Mesendoderm (in vitro differentiated cells): ENCODE results near the gene EIF5B.
"Not testable (repeated sequence)": the region's sequence is repeated elsewhere in the genome, so short reads cannot be mapped to it uniquely, and the experiment has no call there.

Experiments
- DNase-seq: peaks from one replicate; pipeline ENCODE4 v3.0.0; 2013
- H2AK5ac ChIP-seq: 2 replicates; pipeline ENCODE4 v1.6.1; 2013; ENCODE audit warnings: low read length, inconsistent platforms
- H2BK120ac ChIP-seq: 2 replicates; pipeline ENCODE4 v1.6.1; 2013; ENCODE audit warnings: low read depth, mild to moderate bottlenecking, low read length, moderate library complexity, mixed read lengths
- H2BK15ac ChIP-seq: replicated peaks from 2 replicates; pipeline ENCODE4 v1.6.1; 2013; ENCODE audit warnings: low read depth, mild to moderate bottlenecking, moderate library complexity
- H2BK5ac ChIP-seq: 2 replicates; pipeline ENCODE4 v1.6.1; 2013; ENCODE audit warnings: low read length, inconsistent platforms
- H3K18ac ChIP-seq: 2 replicates; pipeline ENCODE4 v1.6.1; 2013; ENCODE audit warnings: mild to moderate bottlenecking, low read length, mixed read lengths
- H3K23ac ChIP-seq: one replicate; pipeline ENCODE4 v1.6.1; 2013; ENCODE audit warnings: low read length
- H3K27ac ChIP-seq: 2 replicates; pipeline ENCODE4 v1.5.1; 2013; ENCODE audit warnings: low read depth, mild to moderate bottlenecking, inconsistent platforms, low read length, moderate library complexity
- H3K27me3 ChIP-seq: 2 replicates; pipeline ENCODE4 v1.6.1; 2013; ENCODE audit warnings: low read length, control low read depth, mild to moderate bottlenecking, inconsistent platforms; ENCODE audit not compliant: insufficient read depth, poor library complexity
- H3K36me3 ChIP-seq: 2 replicates; pipeline ENCODE4 v1.6.1; 2013; ENCODE audit warnings: low read length, inconsistent platforms; ENCODE audit not compliant: control insufficient read depth, insufficient read depth
- H3K4ac ChIP-seq: one replicate; pipeline ENCODE4 v1.6.1; 2013; ENCODE audit warnings: low read depth, mild to moderate bottlenecking, low read length, moderate library complexity
- H3K4me1 ChIP-seq: 2 replicates; pipeline ENCODE4 v1.6.1; 2013; ENCODE audit warnings: low read depth, low read length, inconsistent platforms; ENCODE audit not compliant: control insufficient read depth
- H3K4me2 ChIP-seq: 2 replicates; pipeline ENCODE4 v1.6.1; 2013; ENCODE audit warnings: low read length
- H3K4me3 ChIP-seq: 2 replicates; pipeline ENCODE4 v1.5.1; 2013; ENCODE audit warnings: mild to moderate bottlenecking, low read length
- H3K56ac ChIP-seq: one replicate; pipeline ENCODE4 v1.6.1; 2013; ENCODE audit warnings: low read length
- H3K79me1 ChIP-seq: 2 replicates; pipeline ENCODE4 v1.6.1; 2013; ENCODE audit warnings: low read length, inconsistent platforms
- H3K79me2 ChIP-seq: 2 replicates; pipeline ENCODE4 v1.6.1; 2013; ENCODE audit warnings: mild to moderate bottlenecking, low read length; ENCODE audit not compliant: control insufficient read depth, insufficient read depth
- H3K9ac ChIP-seq: 2 replicates; pipeline ENCODE4 v1.6.1; 2013; ENCODE audit warnings: low read length, inconsistent platforms
- H4K5ac ChIP-seq: one replicate; pipeline ENCODE4 v1.6.1; 2013; ENCODE audit warnings: low read length
- H4K8ac ChIP-seq: one replicate; pipeline ENCODE4 v1.6.1; 2013; ENCODE audit warnings: low read depth, mild to moderate bottlenecking, control low read depth, low read length, moderate library complexity
- WGBS: extraction: QIAGEN DNeasy Blood & Tissue Kit; methylation state at CpG from one replicate; pipeline ENCODE4 v1.1.7; 2013; ENCODE audit warnings: low lambda C conversion rate, missing lambda C conversion rate; ENCODE audit not compliant: insufficient coverage; ENCODE audit errors: extremely low coverage; 5-methylcytosine and 5-hydroxymethylcytosine counted together

EIF5B gene

GRCh38 chr2:99317161-99317872, 19.9 kb upstream of the EIF5B start:
- H3K56ac ChIP-seq, result no peak overlapping the region
- DNase-seq, result no peak
- no peak overlapping the region for H4K8ac ChIP-seq
- no CpG with 5 or more reads among the region's 9 CpGs for WGBS
- H3K36me3 ChIP-seq, result peaks cover 4% of the 10 kb centered on the region
- H3K23ac ChIP-seq, result no peak overlapping the region
- H3K18ac ChIP-seq, result no peak overlapping the region
- no peak overlapping the region for H2AK5ac ChIP-seq
- H2BK120ac ChIP-seq, result no peak overlapping the region
- no peak overlapping the region for H3K9ac ChIP-seq
- no peak overlapping the region for H3K4me2 ChIP-seq
- no peaks in the 10 kb centered on the region for H3K79me1 ChIP-seq
- H3K4ac ChIP-seq, result no peak overlapping the region
- H3K79me2 ChIP-seq, result no peaks in the 10 kb centered on the region
- no peak overlapping the region for H3K27ac ChIP-seq
- no peaks in the 10 kb centered on the region for H3K4me1 ChIP-seq
- no peak overlapping the region for H2BK15ac ChIP-seq
- no peaks in the 10 kb centered on the region for H3K27me3 ChIP-seq
- H3K4me3 ChIP-seq, result no peak overlapping the region
- no peak overlapping the region for H2BK5ac ChIP-seq
- no peak overlapping the region for H4K5ac ChIP-seq

- H3K4me3 ChIP-seq, H3K36me3 ChIP-seq, H4K5ac ChIP-seq, H3K18ac ChIP-seq, H3K79me2 ChIP-seq, H3K4me1 ChIP-seq, H3K56ac ChIP-seq, H2BK5ac ChIP-seq, H3K4ac ChIP-seq, DNase-seq, H2AK5ac ChIP-seq, H3K27ac ChIP-seq, H3K79me1 ChIP-seq, H3K27me3 ChIP-seq, H4K8ac ChIP-seq, H3K9ac ChIP-seq, H3K23ac ChIP-seq, H2BK120ac ChIP-seq, H2BK15ac ChIP-seq, H3K4me2 ChIP-seq: not testable (repeated sequence)
- no CpG with 5 or more reads among the region's 7 CpGs for WGBS
These were observed 19.4 kb upstream of the EIF5B start for GRCh38 chr2:99317873-99318200.

GRCh38 chr2:99325384-99325783, 11.8 kb upstream of the EIF5B start:
- Histone ChIP-seq H3K79me2 (no peaks in the 10 kb centered on the region), H3K4ac (no peak overlapping the region), H3K4me3 (no peak overlapping the region), H3K56ac (no peak overlapping the region), H3K4me1 (no peaks in the 10 kb centered on the region), H3K27ac (no peak overlapping the region), H3K4me2 (no peak overlapping the region), H4K5ac (no peak overlapping the region), H2BK5ac (no peak overlapping the region), H3K27me3 (no peaks in the 10 kb centered on the region), H3K18ac (no peak overlapping the region), H2BK120ac (no peak overlapping the region), H3K9ac (no peak overlapping the region), H2AK5ac (no peak overlapping the region), H3K79me1 (peaks cover 4% of the 10 kb centered on the region), H3K36me3 (peaks cover 7% of the 10 kb centered on the region), H2BK15ac (no peak overlapping the region), H3K23ac (no peak overlapping the region), H4K8ac (no peak overlapping the region)
- WGBS, result no CpG with 5 or more reads among the region's 5 CpGs
- DNase-seq, result no peak

GRCh38 chr2:99335911-99336803, 1.0 kb upstream of the EIF5B start, which contains the start of gene TXNDC9:
TSS of gene TXNDC9 (minus strand) at chr2:99336333. CDS start at chr2:99333210, 3,123 bp downstream.
- Histone ChIP-seq H2BK15ac (no peak within 1 kb of the TSS), H2AK5ac (no peak within 1 kb of the TSS), H3K36me3 (peaks cover 4% of the 10 kb centered on the region), H3K9ac (peak within 1 kb of the TSS; percentile 96), H3K23ac (peak within 1 kb of the TSS; percentile 53), H3K4me2 (peak within 1 kb of the TSS; percentile 89), H3K56ac (peak within 1 kb of the TSS; percentile 98), H3K4me3 (peak within 1 kb of the TSS; percentile 92), H3K4me1 (no peaks in the 10 kb centered on the region), H3K27me3 (no peaks in the 10 kb centered on the region), H3K79me1 (peaks cover 6% of the 10 kb centered on the region), H3K79me2 (peaks cover 48% of the 10 kb centered on the region), H2BK120ac (no peak within 1 kb of the TSS), H3K27ac (peak within 1 kb of the TSS; percentile 72), H4K8ac (peak within 1 kb of the TSS; percentile 82), H2BK5ac (no peak within 1 kb of the TSS), H3K18ac (no peak within 1 kb of the TSS), H3K4ac (no peak within 1 kb of the TSS), H4K5ac (no peak within 1 kb of the TSS)
- no CpG with 5 or more reads among the region's 60 CpGs for WGBS
- peak; percentile 100 for DNase-seq

GRCh38 chr2:99336804-99337112, 431 bp upstream of the EIF5B start:
- whole genome bisulfite sequencing, result no CpG with 5 or more reads among the region's 8 CpGs
- DNase-seq, result no peak
- Histone ChIP-seq H3K79me2 (peaks cover 53% of the 10 kb centered on the region), H3K18ac (no peak overlapping the region), H3K4me2 (peak overlapping the region; percentile 88), H2BK15ac (no peak overlapping the region), H3K4me1 (no peaks in the 10 kb centered on the region), H4K8ac (no peak overlapping the region), H3K36me3 (peaks cover 4% of the 10 kb centered on the region), H3K9ac (peak overlapping the region; percentile 69), H2BK5ac (no peak overlapping the region), H2AK5ac (no peak overlapping the region), H3K23ac (no peak overlapping the region), H3K27me3 (no peaks in the 10 kb centered on the region), H3K4me3 (peak overlapping the region; percentile 42), H3K27ac (peak overlapping the region; percentile 10), H4K5ac (no peak overlapping the region), H3K56ac (peak overlapping the region; percentile 84), H3K4ac (no peak overlapping the region), H3K79me1 (peaks cover 6% of the 10 kb centered on the region), H2BK120ac (no peak overlapping the region)
